Activated CD4-positive, CD25-positive, alpha-beta regulatory T cell (primary cell): ENCODE measurements around the gene HDAC5.

ENCODE experiments used
- DNase-seq, 4 experiments: peaks; one replicate each; lab custom pipeline; 2025; lab: John Stamatoyannopoulos, UW

Gene HDAC5

GRCh38 chr17:44086364-44087311, 36.8 kb downstream of the HDAC5 start:
- DNase-seq, result peak in 2 of 4 experiments; percentile 13 to 23

DNA sequence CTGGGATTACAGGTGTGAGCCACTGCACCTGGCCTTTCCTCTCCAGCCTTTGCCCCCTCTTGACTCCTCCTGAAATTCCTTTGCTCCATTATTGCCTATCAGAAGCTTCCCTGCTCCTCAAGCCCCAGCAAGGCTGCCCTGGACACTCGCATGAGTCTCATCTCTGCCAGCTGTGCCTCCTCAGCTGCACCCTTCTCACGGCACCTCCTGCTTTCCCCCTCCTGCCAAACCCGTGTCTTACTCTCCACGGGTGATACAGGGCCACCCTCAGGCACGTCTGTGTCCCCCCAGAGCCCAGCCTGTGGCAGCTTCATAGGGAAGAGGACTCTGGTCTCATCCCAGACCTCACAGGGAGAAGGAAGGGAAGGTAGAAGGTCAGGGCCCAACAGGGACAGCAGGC, 37.5 kb downstream of the HDAC5 start:
- no peak for DNase-seq

DNA sequence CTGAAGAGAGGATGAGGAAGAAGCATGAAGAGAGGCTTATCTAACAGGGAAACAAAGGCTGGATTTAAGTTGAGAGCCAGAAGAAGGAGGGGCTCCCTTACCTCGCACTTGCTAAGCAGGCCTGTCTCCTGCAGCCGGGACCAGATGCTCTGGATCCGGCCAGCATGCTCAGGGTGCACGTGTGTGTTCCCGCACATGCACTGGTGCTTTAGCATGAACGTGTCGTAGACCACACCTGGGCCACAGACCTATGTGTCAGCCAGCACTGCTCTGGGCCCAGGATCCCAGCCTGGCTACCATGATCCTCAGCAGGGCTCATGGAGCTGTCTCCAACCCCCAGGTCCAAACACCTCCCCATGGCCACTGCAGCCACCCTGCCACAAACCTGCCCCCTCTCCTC, 38.5 kb downstream of the HDAC5 start:
- DNase-seq, result no peak

DNA sequence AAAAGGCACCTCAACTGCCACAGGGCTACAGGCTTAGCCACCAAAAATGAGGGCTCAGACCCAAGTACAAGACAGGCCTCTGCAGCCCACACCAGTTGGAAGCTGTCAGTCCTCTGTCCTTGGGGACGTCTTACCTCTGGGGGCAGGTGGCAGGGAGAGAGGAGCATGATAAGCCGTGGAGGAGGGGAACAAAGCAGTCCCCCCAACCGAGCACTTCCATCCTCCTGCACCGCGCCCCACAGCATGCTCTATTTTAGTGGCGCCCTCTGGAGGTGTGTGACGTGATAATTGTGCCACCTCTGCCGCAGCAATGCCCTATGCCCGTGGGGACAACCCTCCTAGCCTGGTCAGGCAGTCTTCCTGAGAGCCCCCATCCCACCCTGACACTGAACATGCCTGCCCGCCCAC, 39.3 kb downstream of the HDAC5 start:
- no peak for DNase-seq

GRCh38 chr17:44083250-44083849, 40.1 kb downstream of the HDAC5 start:
- no peak for DNase-seq

DNA sequence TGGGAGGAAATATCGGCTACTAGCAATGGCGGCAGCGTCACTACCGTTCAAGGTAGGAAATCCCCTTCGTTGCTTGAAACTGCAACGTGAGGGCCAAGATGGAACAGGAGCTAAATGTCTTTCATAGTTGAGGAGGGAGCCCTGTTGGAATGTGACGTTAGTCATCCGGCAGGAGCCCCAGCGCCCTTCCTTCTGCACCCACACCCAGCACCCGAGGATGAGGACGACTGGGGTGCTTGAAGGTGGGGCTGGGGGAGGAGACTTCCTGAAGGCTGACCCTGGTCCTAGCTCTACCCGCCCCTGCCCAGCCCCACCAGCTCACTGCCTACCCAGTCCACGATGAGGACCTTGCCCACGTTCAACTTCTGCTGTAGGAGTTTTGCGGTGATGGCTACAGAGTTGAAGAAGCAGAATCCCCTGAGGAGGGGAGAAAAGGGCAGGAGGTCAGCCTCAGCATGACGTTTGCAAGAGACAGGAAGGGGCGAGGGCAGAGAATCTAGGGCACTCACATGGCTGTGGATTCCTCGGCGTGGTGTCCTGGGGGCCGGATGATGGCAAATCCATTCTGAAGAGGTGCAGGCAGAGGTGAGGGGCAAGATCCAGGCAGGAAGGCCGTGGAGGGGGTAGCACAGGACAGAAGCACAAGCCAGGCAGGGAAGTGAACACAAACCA, 41.0 kb downstream of the HDAC5 start:
- DNase-seq, result no peak

DNA sequence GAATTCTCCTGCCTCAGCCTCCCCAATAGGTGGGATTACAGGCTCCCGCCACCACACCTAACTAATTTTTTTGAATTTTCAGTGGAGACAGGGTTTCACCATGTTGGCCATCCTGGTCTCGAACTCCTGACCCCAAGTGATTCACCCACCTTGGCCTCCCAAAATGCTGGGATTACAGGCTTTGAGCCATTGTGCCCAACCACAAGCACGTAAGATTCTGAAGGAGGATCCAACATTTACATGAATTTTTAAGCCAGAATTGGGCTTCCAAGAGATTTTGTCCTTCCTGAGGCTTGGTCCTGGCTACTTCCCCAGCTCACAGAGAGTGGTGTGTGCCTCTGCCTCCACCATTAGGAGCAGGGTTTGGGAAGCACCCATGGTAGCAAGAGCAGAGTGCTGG, 41.8 kb downstream of the HDAC5 start:
- DNase-seq, result no peak

DNA sequence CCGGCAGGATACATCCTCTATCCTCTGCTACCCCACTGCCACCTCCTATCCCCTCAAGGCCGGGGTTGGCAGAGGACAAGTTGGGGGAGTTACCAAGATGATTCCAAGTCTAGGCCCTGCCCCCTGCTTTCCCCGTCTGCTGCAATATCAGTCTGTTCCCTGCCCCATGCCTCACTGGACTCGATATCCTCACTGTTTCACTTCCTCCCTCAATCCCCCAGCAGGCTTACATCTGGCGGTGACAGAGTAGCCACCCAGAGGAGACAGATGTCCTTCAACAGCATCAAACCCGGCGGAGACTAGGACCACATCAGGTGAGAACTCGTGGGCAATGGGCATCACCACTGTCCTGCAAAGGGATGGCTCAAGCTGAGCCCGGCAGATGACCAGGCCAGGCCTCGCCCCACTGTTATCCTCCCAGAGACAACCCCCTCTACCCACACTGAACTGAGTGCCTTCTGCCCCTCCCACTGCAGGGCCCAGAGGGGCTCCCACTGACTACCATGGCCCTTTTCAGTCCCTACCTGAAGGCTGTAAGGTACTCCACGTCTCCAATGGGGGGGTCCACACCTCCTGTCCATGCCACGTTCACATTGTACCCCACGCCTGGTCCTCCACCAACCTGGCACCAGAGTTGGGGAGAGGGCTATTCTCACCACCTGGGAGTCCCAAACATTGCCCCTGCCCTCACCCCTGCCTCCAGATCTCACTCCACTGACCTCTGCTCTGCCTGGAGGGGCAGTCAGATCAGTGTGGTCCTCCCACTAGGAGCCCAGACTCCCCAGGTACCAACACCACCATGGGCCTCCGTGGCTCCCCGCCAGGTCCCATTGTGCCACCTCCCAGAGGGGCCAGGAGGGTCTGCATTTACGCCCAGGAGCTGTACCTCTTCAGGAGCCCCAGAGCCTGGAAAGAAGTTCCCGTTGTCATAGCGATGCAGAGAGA, 43.3 kb downstream of the HDAC5 start:
- DNase-seq, result no peak

DNA sequence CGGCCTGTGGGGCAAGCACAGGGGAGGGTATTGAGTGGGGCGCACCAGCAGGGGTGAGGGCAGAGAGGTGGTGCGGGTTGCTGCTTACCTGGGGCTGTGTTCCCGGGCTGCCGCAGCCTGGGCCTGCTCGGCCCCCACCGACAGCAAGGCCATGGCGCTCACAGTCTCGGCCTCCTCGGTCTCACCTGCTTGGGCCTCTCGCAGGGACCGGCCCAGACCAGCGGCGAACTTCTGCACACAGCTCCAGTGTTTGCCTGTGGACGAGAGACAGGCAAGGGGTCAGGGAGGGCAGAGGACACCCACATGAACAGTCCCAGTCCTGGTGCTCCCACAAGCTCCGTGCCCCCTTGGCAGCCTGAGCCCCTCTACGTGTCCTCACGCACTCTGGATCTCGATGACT, 45.0 kb downstream of the HDAC5 start:
- no peak for DNase-seq

DNA sequence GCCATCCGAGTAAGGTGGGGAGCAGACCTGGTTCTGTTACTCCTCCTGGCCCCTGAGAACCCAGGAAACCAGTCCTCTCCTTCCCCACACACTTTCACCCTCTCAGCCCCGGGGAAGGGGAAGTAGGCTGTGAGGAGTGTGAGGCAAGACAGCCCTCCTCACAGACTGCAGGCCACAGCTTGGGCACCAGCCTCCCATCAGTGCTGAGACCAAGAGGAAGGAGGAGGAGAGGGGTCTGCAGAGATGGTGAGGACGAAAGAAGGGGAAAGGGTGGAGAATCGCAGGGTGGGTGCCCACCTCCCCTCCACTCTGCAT, 45.9 kb downstream of the HDAC5 start:
- DNase-seq, result no peak

- no peak for DNase-seq
Measured at GRCh38 chr17:44076716-44077594, 46.5 kb downstream of the HDAC5 start.

DNA sequence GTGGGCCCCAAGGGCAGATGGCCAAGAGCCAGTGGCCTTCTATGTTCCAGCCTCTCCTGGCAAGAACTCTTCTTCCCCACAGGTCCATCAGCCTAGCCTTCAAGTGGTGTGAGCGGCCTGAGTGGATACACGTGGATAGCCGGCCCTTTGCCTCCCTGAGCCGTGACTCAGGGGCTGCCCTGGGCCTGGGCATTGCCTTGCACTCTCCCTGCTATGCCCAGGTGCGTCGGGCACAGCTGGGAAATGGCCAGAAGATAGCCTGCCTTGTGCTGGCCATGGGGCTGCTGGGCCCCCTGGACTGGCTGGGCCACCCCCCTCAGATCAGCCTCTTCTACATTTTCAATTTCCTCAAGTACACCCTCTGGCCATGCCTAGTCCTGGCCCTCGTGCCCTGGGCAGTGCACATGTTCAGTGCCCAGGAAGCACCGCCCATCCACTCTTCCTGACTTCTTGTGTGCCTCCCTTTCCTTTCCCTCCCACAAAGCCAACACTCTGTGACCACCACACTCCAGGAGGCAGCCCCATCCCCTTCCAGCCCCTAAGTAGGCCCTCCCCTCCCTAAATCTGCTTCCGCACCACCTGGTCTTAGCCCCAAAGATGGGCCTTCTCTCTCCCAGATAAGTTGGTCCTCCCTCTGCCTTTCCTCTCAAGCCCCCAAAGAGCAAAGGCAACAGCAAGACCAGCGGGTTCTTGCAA, 47.7 kb downstream of the HDAC5 start:
- DNase-seq, result no peak

GRCh38 chr17:44074911-44075285, 48.5 kb downstream of the HDAC5 start:
- no peak for DNase-seq

DNA sequence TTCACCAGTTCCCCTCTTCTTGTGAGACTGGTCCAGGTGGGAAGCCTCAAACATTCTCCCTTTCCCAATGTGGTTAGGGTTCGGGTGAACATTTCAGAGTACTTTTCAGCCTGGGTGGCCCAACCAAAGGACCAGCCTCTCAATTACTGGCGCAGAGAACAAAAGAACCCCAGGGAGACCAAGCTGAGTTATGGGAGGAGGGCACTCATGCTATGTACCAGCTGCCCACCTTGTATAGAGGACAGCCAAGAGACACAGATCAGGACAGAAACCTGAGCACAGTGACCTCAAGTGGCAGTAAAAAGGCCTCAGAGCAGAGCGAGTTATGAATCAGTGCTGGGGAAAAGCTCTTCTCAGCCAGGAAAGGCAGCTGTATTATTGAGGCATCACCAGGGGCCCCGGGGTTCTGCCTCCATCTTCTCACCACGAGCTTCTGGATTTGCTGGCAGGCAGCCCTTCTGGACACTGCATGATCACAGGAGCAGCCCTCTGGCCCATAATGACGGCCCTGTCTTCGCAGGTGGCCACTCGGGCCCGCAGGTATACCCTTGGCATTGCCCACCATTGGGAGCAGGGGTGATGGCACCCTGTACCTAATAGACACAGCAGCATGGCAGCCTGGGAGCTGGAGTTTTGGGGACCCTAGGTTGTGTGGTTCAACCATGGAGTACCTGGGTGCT, 49.1 kb downstream of the HDAC5 start:
- DNase-seq, result no peak

DNA sequence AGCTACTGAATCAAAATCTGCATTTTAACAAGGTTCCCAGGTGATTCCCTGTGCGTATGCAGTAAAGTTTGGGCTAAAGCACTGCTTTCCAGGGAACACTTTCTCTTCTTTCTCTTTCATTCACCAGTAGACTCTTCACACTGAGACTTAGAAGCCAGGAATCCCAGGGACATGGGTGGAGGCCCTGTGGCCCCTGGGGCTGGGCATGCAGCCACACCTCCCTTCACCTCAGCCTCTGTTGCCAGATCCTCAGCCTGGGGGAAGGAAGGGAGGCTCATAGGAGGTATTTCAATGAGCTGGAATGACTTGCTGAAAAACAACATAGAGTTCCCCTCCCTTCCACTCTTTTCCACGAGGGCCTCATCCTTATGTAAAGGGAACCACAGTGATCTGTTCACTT, 51.7 kb downstream of the HDAC5 start:
- DNase-seq, result no peak

- DNase-seq, result peak in 1 of 4 experiments; percentile 14
Measured at GRCh38 chr17:44071198-44071520, 52.3 kb downstream of the HDAC5 start.

GRCh38 chr17:44070455-44071197, 52.8 kb downstream of the HDAC5 start, which contains the start of gene G6PC3:
TSS of gene G6PC3 (plus strand) at chr17:44070735. CDS start at chr17:44070966, 231 bp downstream.
- peak; percentile 48 to 63 (median 58) for DNase-seq

DNA sequence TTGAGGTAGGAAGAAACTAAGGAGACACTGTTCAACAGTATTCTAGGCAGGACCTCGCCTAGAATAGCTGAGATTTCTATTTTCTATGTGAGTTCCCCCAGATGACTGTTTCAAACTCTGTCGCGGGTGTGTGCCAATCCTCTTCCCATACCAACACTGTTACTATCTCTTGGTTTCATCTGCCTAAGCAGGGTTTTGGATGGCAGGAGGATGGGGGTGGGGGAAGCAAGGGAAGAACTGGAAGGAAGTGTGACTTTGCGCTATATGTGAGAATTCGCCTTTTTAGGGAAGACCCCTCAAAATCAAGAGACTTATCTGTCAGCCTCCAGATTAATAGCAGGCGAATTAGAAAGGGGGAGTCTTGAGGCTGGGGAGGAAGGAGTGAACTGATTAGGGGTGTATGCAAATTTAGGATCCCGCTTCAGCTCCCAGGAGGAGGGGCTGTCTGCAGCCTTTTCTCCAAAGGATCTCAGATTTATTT, 53.4 kb downstream of the HDAC5 start:
- no peak for DNase-seq

- no peak for DNase-seq
Measured at GRCh38 chr17:44067545-44067940, 55.9 kb downstream of the HDAC5 start.
